Embryonic facial prominence (tissue), 1 donor: ENCODE results near the gene COMMD3.

Experiments
- DNase-seq: peaks from one replicate; pipeline ENCODE4 v3.0.0-alpha.2; 2016; ENCODE audit errors: extremely low spot score

The COMMD3 gene

GRCh38 chr10:22366435-22366703 lies 50.2 kb downstream of the COMMD3 start:
- no peak for DNase-seq

GRCh38 chr10:22366771-22367170 lies 50.6 kb downstream of the COMMD3 start:
- DNase-seq: no peak

GRCh38 chr10:22367471-22367870 lies 51.3 kb downstream of the COMMD3 start:
- no peak for DNase-seq

GRCh38 chr10:22368402-22368801 lies 52.2 kb downstream of the COMMD3 start:
- no peak for DNase-seq

GRCh38 chr10:22368981-22369380 lies 52.8 kb downstream of the COMMD3 start:
- no peak for DNase-seq

- DNase-seq: no peak
Observed at GRCh38 chr10:22369434-22370072, 53.4 kb downstream of the COMMD3 start.
